ENCODE measurements around the gene MED13L. TPM values are rescaled to one million over a fixed set of nuclear protein-coding genes. Genes with fewer than 3 reads are reported as not detected.

MED13L gene
- total RNA-seq, 1 donor from 2014 or later, result 141 TPM

DNA sequence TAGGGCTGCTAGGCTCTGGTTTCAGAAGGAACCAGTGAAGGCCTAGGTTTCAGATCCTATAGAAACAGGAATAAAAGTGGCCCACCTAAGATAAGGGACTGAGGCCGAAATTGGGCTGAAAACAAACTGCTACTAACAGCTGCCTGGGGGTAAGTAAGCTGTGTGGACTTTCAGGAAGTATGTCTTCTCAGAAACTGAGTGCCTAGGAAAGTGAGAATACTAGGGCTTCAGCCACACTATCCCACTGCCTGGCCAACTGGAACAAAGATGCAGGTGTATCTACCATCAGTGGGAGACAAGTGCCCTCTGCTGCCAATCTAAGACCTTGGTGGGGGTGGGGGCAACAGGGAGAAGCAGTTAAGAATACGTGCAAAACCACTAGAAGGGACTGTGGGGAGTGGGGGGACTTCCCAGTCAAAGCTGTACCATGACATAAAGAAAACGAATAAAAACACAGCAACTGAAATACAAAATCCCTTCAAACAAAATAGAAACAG, 82.5 kb downstream of the MED13L start:
- TF ChIP-seq, protein P1, sequence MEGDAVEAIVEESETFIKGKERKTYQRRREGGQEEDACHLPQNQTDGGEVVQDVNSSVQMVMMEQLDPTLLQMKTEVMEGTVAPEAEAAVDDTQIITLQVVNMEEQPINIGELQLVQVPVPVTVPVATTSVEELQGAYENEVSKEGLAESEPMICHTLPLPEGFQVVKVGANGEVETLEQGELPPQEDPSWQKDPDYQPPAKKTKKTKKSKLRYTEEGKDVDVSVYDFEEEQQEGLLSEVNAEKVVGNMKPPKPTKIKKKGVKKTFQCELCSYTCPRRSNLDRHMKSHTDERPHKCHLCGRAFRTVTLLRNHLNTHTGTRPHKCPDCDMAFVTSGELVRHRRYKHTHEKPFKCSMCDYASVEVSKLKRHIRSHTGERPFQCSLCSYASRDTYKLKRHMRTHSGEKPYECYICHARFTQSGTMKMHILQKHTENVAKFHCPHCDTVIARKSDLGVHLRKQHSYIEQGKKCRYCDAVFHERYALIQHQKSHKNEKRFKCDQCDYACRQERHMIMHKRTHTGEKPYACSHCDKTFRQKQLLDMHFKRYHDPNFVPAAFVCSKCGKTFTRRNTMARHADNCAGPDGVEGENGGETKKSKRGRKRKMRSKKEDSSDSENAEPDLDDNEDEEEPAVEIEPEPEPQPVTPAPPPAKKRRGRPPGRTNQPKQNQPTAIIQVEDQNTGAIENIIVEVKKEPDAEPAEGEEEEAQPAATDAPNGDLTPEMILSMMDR (IDR thresholded peaks at IDR 0.05; ENCODE audit: unreplicated experiment), result no peak
- Mint-ChIP-seq H3K9me3 (ENCODE audit: low read depth) (no peaks in the 10 kb centered on the region), H3K4me1 (ENCODE audit: low read depth) (peaks cover 20% of the 10 kb centered on the region), H3K27ac (no peak overlapping the region), H3K27me3 (no peaks in the 10 kb centered on the region), H3K4me3 (ENCODE audit: low read depth) (no peak overlapping the region), H3K36me3 (ENCODE audit: insufficient read depth) (no peaks in the 10 kb centered on the region)
- DNase-seq (ENCODE audit: low spot score, unreplicated experiment), result no peak

DNA sequence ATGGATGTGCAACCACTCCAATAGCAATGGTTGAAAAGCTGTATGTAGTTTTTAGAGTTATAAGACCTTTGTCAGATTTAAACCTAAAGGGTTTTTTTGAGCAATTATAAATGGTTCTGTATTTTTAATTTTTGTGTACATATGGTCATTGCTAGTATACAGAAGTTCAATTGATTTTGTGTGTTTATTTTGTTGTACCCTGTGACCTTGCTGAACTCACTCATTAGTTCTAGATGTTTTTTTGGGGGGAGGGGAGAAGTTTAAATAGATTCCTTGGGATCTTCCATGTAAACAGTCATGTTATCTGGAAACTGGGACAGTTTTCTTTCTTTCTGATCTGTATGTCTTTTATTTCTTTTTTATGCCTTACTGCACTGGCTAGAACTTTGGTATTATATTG, 87.8 kb downstream of the MED13L start:
- H3K4me1 Mint-ChIP-seq (ENCODE audit: low read depth), result peaks cover 29% of the 10 kb centered on the region
- no peaks in the 10 kb centered on the region for H3K36me3 Mint-ChIP-seq (ENCODE audit: insufficient read depth)
- DNase-seq (ENCODE audit: low spot score, unreplicated experiment), result no peak
- no peaks in the 10 kb centered on the region for H3K9me3 Mint-ChIP-seq (ENCODE audit: low read depth)
- no peaks in the 10 kb centered on the region for H3K27me3 Mint-ChIP-seq
- H3K27ac Mint-ChIP-seq, result no peak overlapping the region
- H3K4me3 Mint-ChIP-seq (ENCODE audit: low read depth), result no peak overlapping the region
- TF ChIP-seq, protein P1 (IDR thresholded peaks at IDR 0.05; ENCODE audit: unreplicated experiment), result no peak

DNA sequence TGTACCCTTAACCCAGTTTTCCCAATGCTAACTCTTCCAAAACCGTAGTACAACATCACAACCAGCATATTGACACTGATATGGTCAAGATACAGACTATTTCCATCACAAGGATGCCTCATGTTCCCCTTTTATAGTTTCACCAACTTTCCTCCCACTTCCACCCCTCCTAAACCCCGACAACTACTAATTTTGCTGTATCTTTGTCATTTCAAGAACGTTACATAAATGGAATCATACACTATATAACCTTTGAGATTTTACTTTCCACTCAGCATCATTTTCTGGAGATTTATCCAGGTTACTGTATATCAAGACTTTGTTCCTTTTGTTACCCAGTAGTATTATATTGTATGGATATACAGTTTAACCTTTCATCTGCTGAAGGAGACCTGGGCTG, 88.9 kb downstream of the MED13L start:
- no peaks in the 10 kb centered on the region for H3K36me3 Mint-ChIP-seq (ENCODE audit: insufficient read depth)
- no peaks in the 10 kb centered on the region for H3K27me3 Mint-ChIP-seq
- TF ChIP-seq, protein P1 (IDR thresholded peaks at IDR 0.05; ENCODE audit: unreplicated experiment), result no peak
- H3K9me3 Mint-ChIP-seq (ENCODE audit: low read depth), result no peaks in the 10 kb centered on the region
- no peak overlapping the region for H3K4me3 Mint-ChIP-seq (ENCODE audit: low read depth)
- no peak overlapping the region for H3K27ac Mint-ChIP-seq
- H3K4me1 Mint-ChIP-seq (ENCODE audit: low read depth), result peaks cover 38% of the 10 kb centered on the region
- no peak for DNase-seq (ENCODE audit: low spot score, unreplicated experiment)

DNA sequence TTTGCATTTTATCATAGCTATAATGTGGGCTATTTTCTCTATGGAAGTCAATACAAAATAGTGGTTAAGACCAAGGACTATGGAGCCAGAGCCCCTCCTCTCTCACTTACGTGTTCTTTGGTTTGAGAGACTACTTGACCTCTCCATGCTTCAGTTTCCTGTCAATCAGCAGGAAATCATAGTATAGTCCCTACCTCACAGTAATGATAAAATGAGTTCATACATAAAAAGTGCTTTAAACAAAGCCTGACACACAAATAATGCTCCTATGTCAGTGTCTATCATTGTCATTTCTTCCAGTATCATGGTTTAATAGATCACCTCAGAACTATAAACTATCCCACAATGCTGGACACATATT, 90.4 kb downstream of the MED13L start:
- Mint-ChIP-seq H3K27ac (peak overlapping the region; percentile 10), H3K9me3 (ENCODE audit: low read depth) (no peaks in the 10 kb centered on the region), H3K4me1 (ENCODE audit: low read depth) (peaks cover 48% of the 10 kb centered on the region), H3K4me3 (ENCODE audit: low read depth) (no peak overlapping the region), H3K36me3 (ENCODE audit: insufficient read depth) (no peaks in the 10 kb centered on the region), H3K27me3 (no peaks in the 10 kb centered on the region)
- no peak for DNase-seq (ENCODE audit: low spot score, unreplicated experiment)
- TF ChIP-seq, protein P1 (IDR thresholded peaks at IDR 0.05; ENCODE audit: unreplicated experiment), result no peak

DNA sequence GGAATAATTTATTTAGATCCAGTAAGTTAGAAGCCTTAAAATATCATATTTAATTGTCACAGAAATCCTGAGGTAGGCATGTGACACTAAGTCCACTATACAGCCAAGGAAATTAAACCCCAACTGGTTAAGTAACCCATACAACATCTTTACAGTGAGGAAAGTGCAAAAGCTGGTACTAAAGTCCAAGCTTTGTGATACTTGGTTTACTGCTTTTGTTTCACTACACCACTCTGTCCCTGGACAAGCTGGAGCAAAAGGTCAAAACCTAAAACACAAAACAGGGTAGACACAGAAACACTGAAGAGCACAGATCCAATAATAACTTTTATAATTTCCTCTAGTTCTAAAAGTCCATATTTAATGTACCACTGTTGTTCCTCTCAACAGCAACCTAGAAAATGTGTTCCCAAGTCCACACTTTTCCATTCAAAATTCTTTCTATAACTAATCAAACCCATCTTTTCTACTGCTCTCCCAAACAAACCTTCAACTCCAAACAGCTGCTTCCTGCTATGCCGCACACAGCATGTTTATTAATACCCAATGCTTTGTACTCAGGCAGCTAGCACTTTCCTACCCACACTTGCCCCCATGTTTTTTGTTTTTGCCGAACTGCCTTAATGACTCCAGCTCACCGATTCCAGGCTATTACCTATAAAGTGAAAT, 90.9 kb downstream of the MED13L start:
- no peaks in the 10 kb centered on the region for H3K9me3 Mint-ChIP-seq (ENCODE audit: low read depth)
- peak overlapping the region; percentile 10 for H3K27ac Mint-ChIP-seq
- no peaks in the 10 kb centered on the region for H3K27me3 Mint-ChIP-seq
- TF ChIP-seq, protein P1 (IDR thresholded peaks at IDR 0.05; ENCODE audit: unreplicated experiment), result no peak
- no peak overlapping the region for H3K4me3 Mint-ChIP-seq (ENCODE audit: low read depth)
- H3K4me1 Mint-ChIP-seq (ENCODE audit: low read depth), result peaks cover 51% of the 10 kb centered on the region
- no peak for DNase-seq (ENCODE audit: low spot score, unreplicated experiment)
- H3K36me3 Mint-ChIP-seq (ENCODE audit: insufficient read depth), result no peaks in the 10 kb centered on the region
